Suprapubic skin (tissue), 4 donors: ENCODE measurements around the gene BBS2.

Source experiments
- CTCF ChIP-seq, 2 donors: fragments of 200-600 bp in 1 of 2; fragments of 450-650 bp in 1 of 2; sonication (generic) in 1 of 2; IDR thresholded peaks; one replicate each; pipeline ENCODE4 v1.5.1; 2016 to 2019; ENCODE audit warnings: antibody characterized with exemption in 2 of 2, mild to moderate bottlenecking in 1 of 2, moderate library complexity in 1 of 2
- POLR2A ChIP-seq, 2 donors: fragments of 450-650 bp; IDR thresholded peaks; one replicate each; pipeline ENCODE4 v1.6.1; 2017; ENCODE audit warnings: antibody characterized with exemption in 2 of 2, mild to moderate bottlenecking in 2 of 2, moderate library complexity in 2 of 2
- POLR2AphosphoS5 ChIP-seq, 3 donors: sonication (generic); formaldehyde crosslinking; IDR thresholded peaks; one replicate each; pipeline ENCODE4 v1.6.1; 2017; ENCODE audit warnings: antibody characterized with exemption in 3 of 3

- TF ChIP-seq CTCF (IDR thresholded peaks at IDR 0.05) (no peak), POLR2AphosphoS5 (IDR thresholded peaks at IDR 0.05) (no peak), POLR2A (IDR thresholded peaks at IDR 0.05) (no peak)
Observed at GRCh38 chr16:56549161-56549560, 29.3 kb upstream of the BBS2 start.
